Stimulated activated CD4-positive, alpha-beta T cell treated with anti-CD3 and anti-CD28 coated beads, Interleukin-1b, Interleukin-23, amount 100 ng/mL, for 4 hours (primary cell): ENCODE measurements around the gene MYO18B.
"Not testable (repeated sequence)": the region's sequence is repeated elsewhere in the genome, so short reads cannot be mapped to it uniquely, and the experiment has no call there.

Experiments
- DNase-seq, 2 donors: peaks; one replicate each; pipeline ENCODE4 v3.0.0-alpha.2; 2020; ENCODE audit warnings: low read depth in 2 of 2

MYO18B gene

DNA sequence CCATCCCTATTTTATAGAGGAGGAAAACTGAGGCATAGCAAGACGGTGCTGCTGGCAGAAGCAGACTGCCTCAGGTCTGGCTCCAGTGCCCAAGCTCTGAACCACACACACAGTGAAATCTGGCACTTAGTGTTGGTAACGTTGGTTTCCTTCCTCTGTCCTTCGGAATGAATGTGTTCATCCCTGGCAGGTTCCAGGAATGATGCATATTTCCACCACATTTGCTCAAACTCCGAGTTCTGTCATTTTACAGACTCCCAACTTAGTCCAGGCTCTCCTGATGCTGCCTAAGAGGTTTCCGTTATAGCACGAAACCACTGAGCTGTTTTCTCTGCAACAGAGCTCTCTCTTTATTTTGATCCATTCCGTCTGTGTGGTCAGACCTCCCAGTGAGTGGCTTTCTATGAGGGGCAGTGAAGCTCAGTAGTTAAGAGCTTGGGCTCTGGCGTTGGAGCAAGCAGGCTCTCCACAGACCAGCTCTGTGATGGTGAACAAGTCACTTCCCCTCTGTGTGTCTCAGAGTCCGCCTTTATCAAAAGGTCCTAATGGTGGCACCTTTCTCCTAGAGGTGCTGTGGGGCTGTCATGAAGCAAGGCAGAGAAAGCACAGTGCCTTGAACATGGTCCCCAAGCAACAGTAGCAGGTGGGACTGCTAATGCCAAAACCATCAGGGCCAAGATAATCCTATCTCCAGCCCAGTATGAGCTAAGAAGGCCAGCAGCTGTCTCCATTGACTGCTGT is 200.3 kb downstream of the MYO18B start:
- DNase-seq: no peak

DNA sequence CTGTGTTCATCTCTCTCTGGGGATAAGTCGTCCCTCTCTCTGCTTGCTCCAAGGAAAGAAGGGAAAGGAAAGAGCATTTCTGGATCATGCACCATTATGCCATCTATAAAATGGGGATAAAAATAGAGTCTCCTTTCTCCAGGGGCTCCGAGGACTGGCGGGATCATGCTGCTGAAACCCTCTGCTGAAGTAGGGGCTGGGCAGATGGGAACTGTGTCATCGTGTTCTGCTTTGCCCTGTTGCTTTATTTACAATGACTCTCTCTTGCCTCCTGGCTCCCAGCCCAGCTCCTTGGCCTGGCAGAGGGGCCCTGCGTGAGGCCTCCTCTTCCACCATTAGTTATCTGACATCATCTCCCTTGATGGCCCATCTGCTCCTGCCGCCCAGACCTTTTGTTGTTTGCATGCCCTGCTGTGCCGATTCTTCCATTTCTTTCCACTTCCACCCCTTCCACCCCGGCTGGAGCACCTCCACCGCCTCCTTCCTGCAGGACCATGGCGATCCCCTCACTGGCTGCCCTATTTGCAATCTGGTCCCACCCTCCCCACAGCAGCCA is 200.9 kb downstream of the MYO18B start:
- DNase-seq: no peak

DNA sequence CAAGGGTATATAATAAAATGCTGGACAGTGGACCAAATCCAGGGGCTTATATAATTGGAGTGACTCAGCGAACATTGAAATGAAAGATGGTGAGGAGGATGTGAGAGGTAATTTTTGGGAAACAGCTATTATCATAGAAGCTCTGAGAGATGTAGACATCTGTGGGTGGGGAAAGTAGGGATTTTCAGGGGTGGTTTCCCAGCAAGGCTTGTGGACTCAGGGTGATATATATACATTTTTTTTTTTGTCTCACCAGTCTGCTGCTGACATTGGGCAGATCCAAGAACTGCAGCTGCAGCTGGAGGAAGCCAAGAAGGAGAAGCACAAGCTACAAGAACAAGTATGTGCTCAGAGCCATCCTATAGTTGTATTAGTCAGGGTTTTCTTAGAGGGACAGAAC is 208.1 kb downstream of the MYO18B start:
- no peak for DNase-seq

DNA sequence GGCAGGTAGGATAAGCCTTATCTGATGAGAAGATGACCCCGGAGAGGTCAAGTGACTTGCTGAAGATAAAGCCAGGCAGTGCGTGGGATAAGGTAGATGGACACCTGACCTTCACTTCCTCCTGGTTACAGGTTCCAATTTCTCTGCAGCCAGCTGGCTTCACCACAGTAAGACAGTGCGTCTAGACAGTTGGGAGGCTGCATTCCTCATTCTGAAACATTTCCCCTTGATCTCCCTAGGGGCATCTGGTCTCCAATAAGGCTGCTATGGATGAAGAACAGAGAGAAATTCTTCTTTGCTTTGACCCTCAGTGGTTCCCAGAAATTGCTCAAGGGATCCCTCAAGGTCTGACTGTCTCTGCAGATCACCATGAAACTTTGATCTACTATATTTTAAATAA is 211.3 kb downstream of the MYO18B start:
- no peak for DNase-seq

DNA sequence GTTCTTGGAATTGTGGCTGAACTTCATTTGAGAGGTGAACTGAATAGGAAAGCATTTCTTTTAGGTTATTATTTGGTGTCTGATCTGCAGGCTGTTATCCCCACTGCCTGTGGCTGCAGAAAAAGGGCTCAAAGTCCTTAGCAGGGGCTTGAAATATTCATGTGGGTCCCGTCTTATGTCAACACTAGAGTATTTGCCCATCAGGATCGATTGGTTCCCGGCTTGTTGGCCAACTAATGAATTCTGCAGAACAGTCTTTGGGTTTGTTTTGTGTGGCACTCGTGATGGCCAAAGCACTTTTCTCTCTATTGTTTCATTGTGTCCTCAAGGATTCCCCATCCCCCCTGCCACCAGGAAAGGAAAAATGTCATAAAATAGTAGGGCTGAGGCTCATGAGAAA is 211.9 kb downstream of the MYO18B start:
- DNase-seq: no peak

DNA sequence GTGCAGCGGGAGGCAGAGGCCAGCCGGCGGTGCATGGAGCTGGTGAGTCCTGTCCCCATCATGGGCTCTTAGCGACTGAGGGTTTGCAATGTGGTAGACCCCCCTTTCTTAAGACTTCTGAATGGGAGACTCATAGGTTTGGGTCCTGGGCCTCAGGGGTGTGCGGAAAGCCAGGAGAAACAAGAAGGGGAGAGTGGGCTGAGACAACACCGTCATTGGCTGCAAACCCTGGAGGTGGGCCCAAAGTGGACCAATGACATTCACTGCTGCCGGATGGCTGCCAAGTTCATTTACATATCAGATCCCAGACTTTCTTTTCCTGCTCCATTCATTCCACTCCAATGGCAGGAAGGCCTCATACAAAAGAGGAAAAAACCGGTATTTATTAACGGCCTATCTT is 213.3 kb downstream of the MYO18B start:
- DNase-seq: no peak

DNA sequence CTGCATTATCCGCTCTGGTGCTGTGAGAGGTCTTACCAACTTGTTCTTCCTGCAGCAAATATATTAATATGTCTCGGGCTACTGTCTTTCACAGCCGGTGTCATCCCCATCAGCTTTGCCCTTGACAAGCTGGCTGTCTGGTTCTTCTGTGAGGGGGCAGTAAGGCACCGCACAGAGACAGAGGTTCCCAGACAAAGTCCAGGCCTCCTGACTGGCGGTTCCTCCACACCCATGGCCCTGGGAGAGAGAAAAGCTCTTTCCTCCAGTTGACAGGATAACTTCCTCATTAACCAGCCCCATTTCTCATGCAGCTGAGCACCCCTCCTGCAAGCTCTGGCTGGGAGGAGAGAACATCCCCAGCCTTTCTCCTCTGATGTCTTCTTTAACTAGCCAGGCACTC is 214.8 kb downstream of the MYO18B start:
- DNase-seq: no peak

DNA sequence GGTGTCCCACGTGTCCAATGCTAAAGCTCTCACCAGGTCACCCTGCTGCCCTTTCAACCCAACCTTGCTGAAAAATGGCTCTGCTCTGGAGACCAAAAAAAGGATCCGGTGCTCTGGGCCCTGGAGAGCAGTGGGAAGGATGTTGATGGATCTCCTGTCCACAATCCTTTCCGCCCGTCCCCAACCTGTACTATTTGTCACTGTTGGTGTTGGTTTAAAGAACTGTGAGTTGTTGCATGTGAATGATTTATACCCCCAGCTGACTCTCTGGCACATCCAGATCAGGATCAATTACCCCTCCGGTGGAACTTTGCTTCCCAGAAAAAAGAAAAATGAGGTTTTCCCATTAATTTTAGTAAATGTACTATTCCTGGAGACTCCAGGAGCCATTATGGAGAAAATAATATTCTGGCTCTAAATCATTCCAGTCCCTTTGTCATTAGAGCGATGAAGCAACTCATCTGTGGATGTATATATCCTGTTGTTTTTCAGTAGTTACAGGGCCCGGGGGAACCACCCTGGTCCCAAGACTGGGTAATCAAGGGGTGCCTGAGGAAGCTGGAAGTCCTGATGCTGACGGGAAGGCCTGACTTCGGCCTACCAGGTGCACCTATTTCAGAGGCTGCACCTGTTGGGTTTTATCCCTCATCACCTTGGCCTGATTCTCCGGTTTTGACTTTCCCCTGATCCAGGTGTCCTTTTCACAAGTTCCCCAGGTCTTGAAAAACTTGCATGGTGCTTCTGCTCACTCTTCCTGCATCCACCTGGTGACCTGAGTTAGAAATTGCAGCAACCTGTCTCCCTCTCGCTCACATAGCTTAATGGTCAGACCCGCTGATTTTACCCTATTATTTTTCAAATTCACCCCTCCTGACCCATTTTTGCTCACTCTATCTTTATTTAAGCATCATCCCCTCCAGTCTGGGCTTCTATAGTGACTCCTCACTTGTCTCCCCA is 218.1 kb downstream of the MYO18B start:
- DNase-seq: no peak

DNA sequence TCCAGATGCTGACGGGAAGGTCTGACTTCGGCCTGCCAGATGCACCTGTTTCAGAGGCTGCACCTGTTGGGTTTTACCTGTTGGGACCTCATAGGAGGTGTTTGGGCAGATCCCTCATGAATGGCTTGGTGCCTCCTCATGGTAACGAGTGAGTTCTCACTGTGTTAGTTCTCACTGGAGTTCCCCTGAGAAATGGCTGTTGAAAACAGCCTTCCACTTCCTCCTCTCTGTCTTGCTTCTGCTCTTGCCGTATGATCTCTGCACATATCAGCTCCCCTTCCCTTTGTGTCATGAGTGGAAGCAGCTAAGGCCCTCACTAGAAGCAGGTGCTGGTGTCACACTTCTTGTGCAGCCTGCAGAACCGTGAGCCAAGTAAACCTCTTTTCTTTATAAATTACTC is 219.7 kb downstream of the MYO18B start:
- no peak for DNase-seq

DNA sequence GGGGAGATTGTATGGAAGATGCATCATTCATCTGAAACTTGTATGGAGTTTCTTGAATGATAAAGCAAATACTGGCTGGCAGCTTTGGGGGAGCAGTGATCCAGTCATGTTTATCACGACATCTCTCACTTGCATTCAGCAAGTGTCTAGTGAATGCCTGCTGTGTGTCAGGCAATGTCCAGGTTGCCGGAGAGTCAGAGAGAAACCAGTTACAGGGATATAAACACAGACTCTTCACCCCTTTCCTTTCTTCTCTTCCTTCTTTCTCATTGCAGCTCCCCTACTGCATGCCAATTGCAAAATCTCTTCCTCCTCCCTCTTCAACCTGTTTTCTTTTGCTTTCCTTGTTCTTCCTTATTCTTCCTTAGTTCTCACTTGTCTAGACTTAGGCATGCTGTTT is 220.7 kb downstream of the MYO18B start:
- no peak for DNase-seq

DNA sequence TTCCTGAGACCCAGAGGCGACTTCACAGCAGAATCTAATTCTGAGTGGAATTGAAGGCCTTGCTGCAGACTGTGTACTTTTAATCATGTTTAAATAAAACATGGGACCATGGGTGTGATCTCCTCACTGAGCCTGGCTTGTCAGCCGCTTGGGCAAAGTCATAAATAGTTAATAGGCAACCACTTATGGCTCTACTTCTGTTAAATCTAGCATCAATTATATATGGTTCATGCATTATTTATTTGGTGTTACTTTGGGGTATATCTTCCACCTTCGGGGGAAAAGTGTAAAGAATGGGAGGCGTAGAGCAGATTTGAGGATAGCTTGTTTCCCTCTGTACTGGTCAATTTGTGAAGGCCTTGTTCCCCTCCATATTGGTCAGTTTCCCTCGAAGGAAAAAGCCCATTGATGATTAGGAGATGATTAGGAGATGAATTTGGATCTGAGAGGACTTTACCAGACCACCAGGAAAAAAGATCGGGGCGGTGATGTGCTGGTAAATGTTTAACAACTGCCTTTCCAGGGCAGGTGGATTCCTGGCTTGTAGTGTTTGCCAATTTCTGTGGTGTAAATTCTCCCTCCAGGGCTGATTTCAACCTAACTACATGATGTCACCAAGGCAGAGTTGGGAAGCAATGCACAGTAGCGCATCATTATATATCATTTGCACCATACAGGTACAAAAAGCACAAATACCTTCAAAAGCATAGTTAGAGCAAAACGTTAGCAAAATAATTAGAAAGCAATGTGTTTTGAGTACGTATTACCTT is 223.2 kb downstream of the MYO18B start:
- no peak for DNase-seq

DNA sequence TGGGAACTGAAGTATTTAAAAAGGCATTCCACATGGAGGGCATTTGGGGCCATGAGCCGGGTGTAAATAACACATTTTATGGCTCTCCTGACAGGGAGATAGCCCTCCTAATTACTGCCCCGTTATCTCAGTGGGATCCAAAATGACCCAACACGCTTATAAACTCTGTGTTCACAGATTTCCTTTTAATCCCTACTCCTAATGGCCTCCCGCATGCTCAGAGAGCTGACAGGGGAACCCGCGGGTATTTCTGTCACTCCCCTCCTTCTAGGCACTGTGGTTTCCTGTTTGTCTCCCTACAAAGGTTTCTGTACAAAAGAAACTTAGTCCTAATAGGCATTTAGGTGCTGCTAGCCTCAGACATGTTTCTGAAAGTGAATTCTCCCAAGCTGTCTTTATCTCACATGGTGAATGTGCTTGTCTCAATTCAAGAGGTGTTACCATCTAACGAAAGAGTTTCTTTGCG is 224.5 kb downstream of the MYO18B start:
- DNase-seq: no peak

DNA sequence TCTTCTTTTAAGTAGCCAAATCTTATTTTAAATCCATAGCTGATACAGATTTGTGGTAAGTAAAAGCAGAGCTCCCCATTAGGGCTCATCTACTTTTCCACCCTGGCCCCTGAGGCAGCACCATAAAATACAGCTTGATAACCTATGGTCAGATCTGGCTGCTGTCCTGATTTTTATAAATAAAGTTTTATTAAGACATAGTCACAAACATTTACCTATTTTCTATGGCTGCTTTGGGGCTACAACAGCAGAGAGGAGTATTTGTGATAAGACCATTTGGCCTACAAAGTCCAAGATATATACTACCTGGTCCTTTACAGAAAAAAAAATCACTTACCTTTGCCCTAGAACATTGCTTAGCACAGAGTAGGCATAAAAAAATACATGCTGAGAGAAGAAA is 227.3 kb downstream of the MYO18B start:
- no peak for DNase-seq

DNA sequence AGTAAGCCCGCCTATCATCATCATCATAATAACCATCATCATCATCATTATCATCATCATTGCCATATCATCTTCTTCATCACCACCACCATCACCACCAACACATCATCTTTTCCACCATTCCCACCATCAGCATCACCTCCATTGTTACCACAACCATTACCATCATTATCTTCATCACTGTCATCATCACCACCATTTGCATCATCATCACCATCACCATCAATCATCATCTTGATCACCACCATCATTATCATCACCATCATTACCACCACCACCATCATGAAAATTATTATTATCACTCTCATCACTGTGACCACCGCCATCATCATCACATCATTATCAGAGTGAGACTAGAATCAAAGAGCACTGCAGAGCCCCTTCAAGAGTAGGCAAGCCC is 227.9 kb downstream of the MYO18B start:
- DNase-seq: no peak

DNA sequence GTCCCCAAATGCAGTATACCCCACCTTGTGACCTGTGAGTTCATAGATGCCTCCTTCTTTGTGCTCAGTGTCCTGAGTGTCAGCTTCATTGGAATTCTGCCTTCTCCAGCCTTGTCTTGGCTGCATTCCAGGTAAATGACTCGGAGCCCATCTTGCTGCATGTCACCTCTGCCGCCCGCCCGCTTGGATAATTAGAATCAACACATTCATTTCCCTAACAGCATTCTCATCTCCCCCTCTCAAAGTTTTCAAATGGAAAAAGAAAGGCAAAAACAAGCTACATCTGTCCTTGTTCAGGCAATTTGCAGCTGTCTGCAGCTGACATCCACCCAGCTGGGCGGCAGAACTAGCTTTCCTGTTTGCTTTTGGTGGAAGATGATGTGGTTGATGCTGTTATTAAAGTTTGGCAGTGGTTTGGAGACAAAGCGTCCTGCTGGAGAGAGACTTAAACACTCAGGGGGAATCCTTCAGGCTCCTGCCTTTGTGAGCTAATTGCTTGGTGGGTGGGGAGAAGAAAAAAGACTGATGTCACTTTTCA is 228.5 kb downstream of the MYO18B start:
- DNase-seq: no peak

DNA sequence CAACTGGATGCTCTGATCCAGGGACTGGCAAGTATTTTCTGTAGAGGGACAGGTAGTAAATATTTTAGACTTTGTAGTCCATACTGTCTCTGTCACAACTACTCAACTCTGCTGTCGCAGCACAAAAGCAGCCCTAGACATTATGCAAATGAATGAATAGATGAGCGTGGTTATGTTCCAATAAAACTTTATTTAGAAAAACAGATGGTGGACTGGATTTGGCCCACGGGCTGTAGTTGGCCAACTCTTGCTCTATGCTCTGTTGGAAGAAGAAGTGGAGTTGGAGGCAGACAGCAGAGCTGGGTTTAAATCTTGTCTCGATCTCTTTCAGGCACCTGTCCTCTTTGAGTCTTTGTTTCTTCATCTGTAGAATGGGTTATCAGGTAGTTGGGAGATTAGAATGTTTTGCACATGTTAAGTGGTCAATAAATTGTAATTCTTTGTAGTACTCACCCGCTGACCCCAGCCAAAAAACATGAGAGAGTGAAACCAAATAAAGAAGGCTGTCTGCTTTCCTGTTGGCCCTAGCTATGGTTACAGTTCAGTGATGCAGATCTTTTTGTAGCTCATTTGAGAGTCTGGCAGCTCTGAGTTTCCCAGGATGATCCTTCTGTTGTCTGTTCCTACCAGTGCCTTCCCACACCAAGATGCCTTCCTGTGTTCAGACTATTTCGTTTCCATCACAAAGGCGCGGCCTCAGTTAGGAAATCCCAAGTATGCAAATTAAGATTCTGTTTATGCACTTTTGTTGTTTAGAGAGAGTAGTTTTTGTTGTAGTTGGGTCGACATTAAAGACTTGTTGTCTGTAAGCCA is 229.2 kb downstream of the MYO18B start:
- DNase-seq: no peak

DNA sequence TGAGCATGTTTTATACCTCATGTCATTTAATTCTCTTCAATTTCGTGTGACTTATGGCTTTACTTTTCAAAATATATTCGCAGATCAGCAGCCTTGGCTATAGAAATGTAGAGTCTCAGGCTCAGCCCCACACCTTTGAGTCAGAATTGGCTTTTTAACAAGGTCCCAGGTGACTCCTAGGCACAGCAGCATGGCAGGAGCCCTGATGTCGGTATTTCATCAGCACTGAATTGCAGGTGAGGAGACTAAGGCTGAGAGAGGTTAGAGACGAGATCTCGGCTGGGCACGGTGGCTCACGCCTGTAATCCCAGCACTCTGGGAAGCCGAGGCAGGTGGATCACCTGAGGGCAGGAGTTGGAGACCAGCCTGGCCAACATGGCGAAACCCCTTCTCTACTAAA is 230.4 kb downstream of the MYO18B start:
- no peak for DNase-seq

DNA sequence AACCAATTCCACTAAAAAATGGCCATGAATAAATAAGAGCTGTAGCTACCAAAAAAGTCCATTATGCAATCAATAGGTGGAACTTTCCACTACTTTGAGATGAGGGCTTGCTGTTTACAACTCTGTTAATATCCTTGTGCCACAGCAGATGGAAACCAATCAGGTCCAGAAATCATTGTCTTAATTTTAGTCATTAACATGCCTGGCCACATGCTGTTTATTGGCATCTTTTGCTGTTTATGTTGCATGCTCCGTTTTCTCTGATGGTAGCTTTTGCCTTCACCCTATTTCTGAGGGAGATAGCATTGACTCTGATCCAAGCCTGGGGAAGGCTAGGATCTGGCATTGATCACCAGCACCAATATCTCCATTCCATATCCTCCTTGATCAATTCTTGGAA is 234.4 kb downstream of the MYO18B start:
- no peak for DNase-seq

DNA sequence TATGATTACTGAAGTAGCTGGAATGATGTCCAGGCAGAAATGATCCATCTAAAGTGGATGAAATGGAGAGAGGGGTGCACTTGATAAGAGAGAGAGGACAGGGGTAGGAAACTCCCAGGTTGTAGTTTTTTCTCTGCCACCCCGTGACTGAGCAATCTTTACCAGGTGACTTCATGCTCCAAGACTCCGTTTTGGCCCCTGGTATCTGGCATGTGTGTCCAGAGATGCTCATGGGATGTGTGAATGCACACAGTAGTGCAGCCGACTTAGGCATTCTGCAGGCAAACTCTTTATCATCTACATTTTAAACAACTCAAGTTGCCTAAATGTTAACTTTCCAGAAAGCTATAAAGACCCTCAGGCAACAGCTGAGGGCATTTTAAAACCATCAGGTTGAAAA is 238.0 kb downstream of the MYO18B start:
- no peak for DNase-seq

DNA sequence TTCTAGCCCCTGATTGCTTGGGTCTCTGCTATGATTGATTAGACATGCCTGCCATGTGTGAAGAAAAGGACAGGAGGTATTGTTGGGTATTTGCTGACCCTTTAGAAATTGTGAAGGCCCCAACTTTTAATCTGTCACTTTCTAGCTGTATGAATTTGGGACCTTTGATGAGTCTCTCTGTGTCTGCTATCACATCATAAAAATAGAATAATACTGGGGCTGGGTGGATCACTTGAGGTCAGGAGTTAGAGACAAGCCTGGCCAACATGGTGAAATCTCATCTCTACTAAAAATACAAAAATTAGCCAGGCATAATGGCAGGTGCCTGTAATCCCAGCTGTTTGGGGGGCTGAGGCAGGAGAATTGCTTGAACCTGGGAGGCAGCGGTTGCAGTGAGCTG is 242.9 kb downstream of the MYO18B start:
- not testable (repeated sequence) for DNase-seq

DNA sequence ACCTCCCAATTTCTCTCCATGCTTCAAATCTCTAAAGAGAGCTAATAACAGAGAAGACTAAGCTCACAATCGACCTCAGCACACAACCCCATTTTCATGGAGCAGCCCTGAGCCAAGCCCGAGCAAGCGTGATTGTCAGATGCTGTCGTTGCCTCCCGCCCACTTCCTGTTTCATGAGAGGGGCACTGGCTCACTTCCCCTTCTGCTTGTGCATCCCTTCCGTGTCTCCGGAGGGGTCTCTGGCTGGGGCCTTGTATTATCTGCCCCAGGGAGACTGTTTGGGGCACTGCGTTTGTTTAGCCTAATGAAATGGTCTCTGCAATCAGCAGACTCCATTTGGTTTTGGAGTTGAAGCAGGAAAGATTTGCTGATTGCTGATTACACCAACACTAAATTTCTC is 246.0 kb downstream of the MYO18B start:
- no peak for DNase-seq
